Small intestine (tissue), 7 donors: Measurements from ENCODE around the gene OLA1. TPM values are rescaled to one million over a fixed set of nuclear protein-coding genes. Genes with fewer than 3 reads are reported as not detected.

Experiments used
- DNase-seq, 2 donors: peaks; one replicate each; pipeline versions ENCODE4 v3.0.0 to v3.0.0-alpha.2; 2013
- FAIRE-seq: peaks from 2 replicates; lab custom pipeline; 2012; peaks lifted over from hg19 to GRCh38; lab: Jason Lieb, UNC
- H3K27ac ChIP-seq, 3 donors: one replicate each; pipeline ENCODE4 v1.5.1; 2013; ENCODE audit warnings: low read length in 2 of 3, mild to moderate bottlenecking in 2 of 3, control low read depth in 1 of 3, inconsistent platforms in 1 of 3, low read depth in 1 of 3, moderate library complexity in 1 of 3
- H3K27me3 ChIP-seq, 3 donors: one replicate each; pipeline ENCODE4 v1.6.1; 2013; ENCODE audit warnings: low read length in 3 of 3, inconsistent platforms in 1 of 3; ENCODE audit not compliant: control insufficient read depth in 3 of 3, insufficient read depth in 3 of 3
- H3K36me3 ChIP-seq, 3 donors: one replicate each; pipeline ENCODE4 v1.6.1; 2013; ENCODE audit warnings: low read length in 3 of 3, inconsistent platforms in 1 of 3, low read depth in 1 of 3, mild to moderate bottlenecking in 1 of 3, moderate library complexity in 1 of 3; ENCODE audit not compliant: control insufficient read depth in 3 of 3, insufficient read depth in 2 of 3
- H3K4me1 ChIP-seq, 3 donors: one replicate each; pipeline ENCODE4 v1.6.1; 2013; ENCODE audit warnings: low read length in 2 of 3, inconsistent platforms in 1 of 3, low read depth in 1 of 3, mild to moderate bottlenecking in 1 of 3, moderate library complexity in 1 of 3; ENCODE audit not compliant: control insufficient read depth in 3 of 3, insufficient read depth in 2 of 3
- H3K4me3 ChIP-seq, 3 donors: one replicate each; pipeline ENCODE4 v1.5.1; 2013; ENCODE audit warnings: low read length in 3 of 3, control low read depth in 1 of 3, inconsistent platforms in 1 of 3, low read depth in 1 of 3, mild to moderate bottlenecking in 1 of 3, moderate library complexity in 1 of 3
- H3K9me3 ChIP-seq, 2 donors: one replicate each; pipeline ENCODE4 v1.6.1; 2013; ENCODE audit warnings: low read depth in 1 of 2, low read length in 1 of 2; ENCODE audit not compliant: control insufficient read depth in 2 of 2, insufficient read depth in 1 of 2
- WGBS, 3 donors: extraction: QIAGEN DNeasy Blood & Tissue Kit; methylation state at CpG; one replicate each; pipeline ENCODE4 v1.1.7; 2013; 5-methylcytosine and 5-hydroxymethylcytosine counted together
- polyA plus RNA-seq, 4 donors: library from polyadenylated mRNA; stranded (reverse) in 3 of 4; unstranded in 1 of 4; fragments of 200-250 nt in 3 of 4; fragments of 120-200 nt in 1 of 4; gene quantifications; one replicate each; pipeline versions ENCODE4 v1.2.1 to v1.2.3, GENCODE V29; 2013
- donor health status: healthy with polysubstance abuse.
- donor health status: control.
- donor health status: control.
- donor health status: Bipolar disorder and iron deficiency.
- donor health status: healthy.

OLA1 gene
- polyA plus RNA-seq, 4 donors: 60.3 to 148 (median 92.0) TPM

DNA sequence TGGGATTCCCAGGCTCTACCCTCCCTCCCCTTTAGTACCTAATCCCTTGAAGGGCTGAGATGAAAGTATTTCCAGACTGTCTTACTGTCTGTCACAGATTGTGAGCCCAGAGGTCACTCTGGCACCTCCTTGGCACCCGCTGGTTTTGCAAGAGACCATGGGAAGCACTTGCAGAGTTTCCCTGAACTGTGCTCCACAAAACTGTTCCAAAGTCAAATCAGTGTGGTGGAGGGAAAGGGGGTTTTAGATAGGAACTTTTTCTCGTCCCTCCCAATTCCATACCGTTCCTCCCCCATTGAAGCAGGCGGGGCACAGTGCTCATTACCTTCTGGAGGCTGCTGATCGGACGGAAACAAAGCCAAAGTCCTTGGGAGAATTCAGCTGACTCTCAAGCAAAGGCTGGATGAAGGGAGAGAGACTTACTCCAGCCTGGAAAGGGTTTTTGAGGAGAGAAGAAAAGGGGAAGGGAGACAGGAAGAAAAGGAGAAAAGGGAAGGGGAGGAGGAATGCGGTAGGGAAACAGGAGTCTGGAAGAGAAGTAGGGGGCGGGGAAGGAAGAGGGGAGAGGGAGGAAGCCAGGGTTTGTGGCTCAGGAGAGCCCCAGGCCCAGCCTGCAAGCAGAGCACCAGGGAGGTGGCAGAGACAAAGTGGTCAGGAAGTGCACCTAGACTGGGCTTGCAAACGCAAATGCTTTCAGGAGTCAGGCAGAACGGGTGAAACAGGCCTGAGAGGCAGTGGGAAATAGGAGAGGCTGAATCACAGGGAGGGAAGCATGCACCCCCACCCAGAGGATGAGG, 194.8 kb downstream of the OLA1 start:
- Histone ChIP-seq H3K27me3 (no peaks in the 10 kb centered on the region), H3K4me1 (peaks cover 0 to 31% (median 2%) of the 10 kb centered on the region in 3 donors), H3K4me3 (no peak overlapping the region), H3K36me3 (no peaks in the 10 kb centered on the region), H3K27ac (no peak overlapping the region), H3K9me3 (peaks cover 0 to 2% of the 10 kb centered on the region in 2 donors)
- WGBS, 3 donors: 29 to 44% (median 43%) methylated on average over 10 of the region's 10 CpGs
- DNase-seq (peak; percentile 28 to 50), FAIRE-seq (no peak)

DNA sequence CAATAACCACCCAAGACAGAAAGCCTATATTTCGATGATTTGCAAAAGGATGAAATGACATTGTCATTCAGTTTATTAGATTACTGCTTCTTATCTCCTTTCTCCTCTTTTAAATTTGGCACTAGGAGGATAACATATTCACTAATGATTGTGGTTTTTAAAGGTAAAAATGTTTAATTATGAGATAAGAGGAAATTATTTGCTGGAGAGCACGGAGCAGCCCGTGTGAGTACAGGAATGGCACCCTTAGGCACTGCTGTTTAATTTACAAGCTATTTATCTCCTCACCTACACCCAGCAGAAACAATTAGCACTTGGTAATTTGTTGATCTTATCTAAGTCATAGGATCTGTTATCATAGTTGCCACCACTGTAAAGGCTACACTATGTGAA, 195.8 kb downstream of the OLA1 start:
- 43 to 60% (median 57%) methylated on average over 3 of the region's 3 CpGs for WGBS, 3 donors
- no peak for FAIRE-seq

DNA sequence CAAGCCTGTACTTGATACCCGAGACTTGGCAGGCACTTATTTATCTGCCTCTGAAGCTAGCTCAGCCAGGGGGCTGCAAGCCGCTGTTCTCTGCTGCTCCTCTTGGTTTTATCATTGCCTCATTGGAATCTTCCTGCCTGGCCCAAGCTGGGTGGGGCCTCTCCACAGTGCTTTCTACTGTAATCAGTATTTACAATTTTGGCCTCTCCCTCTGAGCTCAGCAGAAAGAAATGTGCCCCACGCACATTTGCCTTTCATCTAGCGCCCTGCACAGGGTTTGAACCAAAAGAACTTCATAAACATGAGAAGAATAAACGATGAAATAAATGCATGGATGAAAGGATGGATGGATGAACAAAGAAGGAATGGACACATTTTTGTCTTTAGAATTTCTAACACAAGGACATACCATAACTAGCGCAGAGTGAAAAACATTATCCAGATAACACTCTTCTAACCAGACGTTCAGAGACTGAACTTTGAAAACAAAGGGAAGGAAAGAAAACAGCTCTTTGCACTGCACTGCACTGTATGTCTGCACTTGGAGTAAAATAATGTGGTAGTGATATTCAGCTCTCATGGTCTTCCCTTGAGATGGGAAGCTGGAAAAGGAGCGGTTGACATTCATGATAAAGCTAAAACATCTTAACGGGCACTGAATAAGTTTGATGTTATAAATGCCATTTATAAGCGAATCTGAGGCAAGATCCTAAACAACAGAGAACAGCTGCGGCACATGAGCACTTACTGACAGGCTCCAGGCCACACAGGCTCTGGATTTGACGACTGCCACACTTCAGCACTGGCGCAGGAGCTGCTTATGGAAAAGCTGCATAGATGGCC, 196.4 kb downstream of the OLA1 start:
- Histone ChIP-seq H3K4me1 (peaks cover 0 to 31% (median 0%) of the 10 kb centered on the region in 3 donors), H3K27ac (peak overlapping the region in 1 of 3 donors; percentile 24), H3K27me3 (no peaks in the 10 kb centered on the region), H3K36me3 (no peaks in the 10 kb centered on the region), H3K4me3 (no peak overlapping the region), H3K9me3 (no peaks in the 10 kb centered on the region)
- WGBS, 3 donors: 36 to 58% (median 51%) methylated on average over 13 of the region's 13 CpGs
- FAIRE-seq (no peak), DNase-seq (peak; percentile 61 to 80)

More for the DNA sequence above, 195.8 kb downstream of the OLA1 start:
- no peak overlapping the region for H3K4me3 ChIP-seq
- H3K27ac ChIP-seq: no peak overlapping the region
- H3K36me3 ChIP-seq: no peaks in the 10 kb centered on the region
- no peaks in the 10 kb centered on the region for H3K9me3 ChIP-seq
- DNase-seq: no peak
- no peaks in the 10 kb centered on the region for H3K27me3 ChIP-seq
- peaks cover 0 to 31% (median 0%) of the 10 kb centered on the region in 3 donors for H3K4me1 ChIP-seq

GRCh38 chr2:174051068-174051467, 197.3 kb downstream of the OLA1 start:
- no peaks in the 10 kb centered on the region for H3K36me3 ChIP-seq
- DNase-seq (no peak), FAIRE-seq (no peak)
- H3K27ac ChIP-seq: peak overlapping the region in 1 of 3 donors; percentile 6
- peaks cover 0 to 4% of the 10 kb centered on the region in 2 donors for H3K9me3 ChIP-seq
- WGBS, 3 donors: 86 to 88% (median 88%) methylated on average over 4 of the region's 4 CpGs
- H3K4me1 ChIP-seq: peaks cover 0 to 31% (median 0%) of the 10 kb centered on the region in 3 donors
- no peaks in the 10 kb centered on the region for H3K27me3 ChIP-seq
- H3K4me3 ChIP-seq: no peak overlapping the region

DNA sequence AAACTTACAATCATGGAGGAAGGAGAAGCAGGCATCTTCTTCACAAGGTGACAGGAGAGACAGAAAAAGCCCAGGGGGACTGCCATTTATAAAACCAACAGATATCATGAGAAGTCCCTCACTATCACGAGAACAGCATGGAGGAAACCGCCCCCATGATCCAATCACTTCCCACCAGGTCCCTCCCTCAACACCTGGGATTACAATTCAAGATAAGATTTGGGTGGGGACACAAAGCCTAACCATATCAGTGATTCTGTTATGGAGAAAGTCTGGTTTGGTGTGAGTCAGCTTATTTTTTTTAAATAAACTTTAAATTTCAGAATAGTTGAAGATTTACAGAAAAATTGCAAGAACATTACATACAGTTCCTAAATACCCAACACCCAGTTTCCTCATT, 198.4 kb downstream of the OLA1 start:
- DNase-seq (no peak), FAIRE-seq (no peak)
- WGBS, 3 donors: 63 to 90% (median 88%) methylated on average over 2 of the region's 2 CpGs
- Histone ChIP-seq H3K27ac (no peak overlapping the region), H3K27me3 (no peaks in the 10 kb centered on the region), H3K9me3 (peaks cover 0 to 5% of the 10 kb centered on the region in 2 donors), H3K4me1 (peaks cover 0 to 31% (median 0%) of the 10 kb centered on the region in 3 donors), H3K36me3 (no peaks in the 10 kb centered on the region), H3K4me3 (no peak overlapping the region)

DNA sequence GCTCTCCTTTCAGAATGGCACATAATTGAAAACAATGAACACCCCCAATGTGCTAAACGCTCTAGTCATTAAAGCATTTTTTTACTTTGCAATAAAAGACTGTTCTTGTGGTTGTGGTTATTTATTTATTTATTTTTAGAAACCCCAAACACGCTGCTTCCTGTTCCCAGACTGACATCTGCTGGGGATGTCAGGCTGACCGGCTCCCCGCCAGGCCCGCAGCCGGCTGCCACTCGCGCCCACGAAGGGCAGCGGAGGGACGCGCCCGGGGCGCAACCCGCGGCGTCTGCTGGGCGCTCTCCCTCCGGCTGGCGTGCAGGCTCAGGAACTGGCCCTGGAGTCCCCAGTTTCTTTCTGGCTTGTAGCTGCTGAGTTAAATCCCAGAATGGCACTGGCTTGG, 200.1 kb downstream of the OLA1 start:
- Histone ChIP-seq H3K4me1 (peaks cover 0 to 19% (median 0%) of the 10 kb centered on the region in 3 donors), H3K9me3 (peaks cover 0 to 5% of the 10 kb centered on the region in 2 donors), H3K36me3 (no peaks in the 10 kb centered on the region), H3K27ac (no peak overlapping the region), H3K4me3 (no peak overlapping the region), H3K27me3 (no peaks in the 10 kb centered on the region)
- WGBS, 3 donors: 73 to 91% (median 81%) methylated on average over 20 of the region's 20 CpGs
- FAIRE-seq (no peak), DNase-seq (no peak)

DNA sequence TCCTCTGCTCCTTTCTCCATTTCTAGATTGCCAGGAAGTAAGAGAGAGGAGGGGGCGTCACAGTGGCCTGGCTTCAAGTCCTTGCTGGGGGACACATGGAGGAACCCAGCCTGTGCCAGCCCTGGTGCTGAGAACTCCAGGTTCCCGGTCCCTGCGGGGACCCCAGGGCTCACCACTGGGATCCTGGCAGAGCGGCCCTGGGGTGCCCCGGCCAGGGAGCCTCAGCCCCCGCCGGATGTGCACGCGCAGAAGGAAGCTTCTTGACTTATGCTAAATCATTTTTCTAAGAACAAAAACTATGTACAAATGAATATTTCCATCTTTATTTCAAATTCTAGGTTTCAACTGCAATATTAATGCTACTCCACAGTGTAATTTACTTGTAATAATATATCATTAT, 200.6 kb downstream of the OLA1 start:
- Histone ChIP-seq H3K36me3 (no peaks in the 10 kb centered on the region), H3K9me3 (peaks cover 0 to 5% of the 10 kb centered on the region in 2 donors), H3K27ac (no peak overlapping the region), H3K4me1 (peaks cover 0 to 17% (median 0%) of the 10 kb centered on the region in 3 donors), H3K4me3 (no peak overlapping the region), H3K27me3 (no peaks in the 10 kb centered on the region)
- WGBS, 3 donors: 90 to 97% (median 91%) methylated on average over 9 of the region's 9 CpGs
- no peak for FAIRE-seq
- DNase-seq: no peak

DNA sequence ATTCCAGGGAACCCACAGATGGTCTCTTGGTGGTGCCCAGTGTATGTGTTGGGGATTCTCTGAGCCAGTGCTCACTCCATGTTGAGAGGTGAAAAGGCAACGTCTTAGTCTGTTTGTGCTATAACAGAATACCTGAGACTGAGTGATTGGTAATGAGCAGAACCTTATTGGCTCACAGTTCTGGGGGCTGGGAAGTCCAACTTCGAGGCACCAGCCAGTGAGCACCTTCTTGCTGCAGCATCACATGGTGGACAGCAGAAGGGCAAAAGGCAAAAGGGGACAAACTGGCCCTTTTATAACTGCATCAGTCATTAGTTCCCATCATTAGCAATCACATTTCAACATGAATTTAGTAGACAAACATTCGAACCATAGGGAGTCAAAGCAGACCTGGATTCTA, 202.2 kb downstream of the OLA1 start:
- no peak for DNase-seq
- H3K27ac ChIP-seq: no peak overlapping the region

More for the DNA sequence above, 202.2 kb downstream of the OLA1 start:
- Histone ChIP-seq H3K9me3 (peaks cover 0 to 5% of the 10 kb centered on the region in 2 donors), H3K27me3 (no peaks in the 10 kb centered on the region), H3K36me3 (no peaks in the 10 kb centered on the region), H3K4me1 (peaks cover 0 to 2% (median 0%) of the 10 kb centered on the region in 3 donors), H3K4me3 (no peak overlapping the region)
- 78 to 88% (median 83%) methylated on average over 3 of the region's 3 CpGs for WGBS, 3 donors
- FAIRE-seq: no peak
